ENCODE measurements around the gene HNRNPU.

Gene HNRNPU

DNA sequence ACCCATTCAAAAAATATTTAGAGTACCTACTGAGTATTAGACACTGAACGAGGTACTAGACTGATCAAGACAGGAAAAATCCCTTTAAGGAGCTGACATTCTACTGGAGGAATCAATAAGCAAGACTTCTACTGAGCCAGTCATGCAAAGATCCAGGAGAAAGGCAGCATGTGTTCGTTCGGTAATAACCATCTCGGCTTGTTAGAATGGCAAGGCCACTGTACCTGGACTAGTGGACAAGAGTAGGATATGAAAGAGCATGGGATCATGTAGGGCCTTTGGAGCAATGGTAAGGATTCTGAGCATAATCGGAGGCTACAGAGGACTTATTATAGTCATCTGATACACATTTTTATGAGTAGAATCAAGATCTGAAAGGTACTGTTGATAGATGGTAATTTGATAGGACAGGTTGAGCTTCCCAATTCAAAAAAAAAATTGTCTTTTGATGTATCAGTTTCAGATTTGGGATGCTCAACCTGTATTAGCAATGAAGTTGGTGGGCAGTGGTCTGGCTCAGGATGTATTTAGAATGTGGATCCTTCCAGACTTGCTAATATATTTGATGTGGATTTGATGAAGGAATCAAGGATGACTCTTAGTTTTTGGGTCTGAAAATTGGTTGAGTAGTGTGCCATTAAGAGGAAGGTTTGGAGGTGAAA, 26.6 kb downstream of the HNRNPU start:
- Histone ChIP-seq H3K27ac (replicated peaks) (peak overlapping the region; percentile 99), H3K4me3 (replicated peaks; ENCODE audit: insufficient read depth, low read length) (peak overlapping the region; percentile 60), H3K27me3 (ENCODE audit: insufficient read depth, poor library complexity, severe bottlenecking) (no peaks in the 10 kb centered on the region)
- TF ChIP-seq SPI1 (IDR thresholded peaks at IDR 0.05; ENCODE audit: borderline replicate concordance, low read depth): no peak
- peak; percentile 75 for TF ChIP-seq POLR2AphosphoS5 (IDR thresholded peaks at IDR 0.05; ENCODE audit: low read depth)
- DNase-seq (ENCODE audit: low read depth in 1 of 2, low spot score in 1 of 2): peak in 1 of 2 experiments; percentile 39

DNA sequence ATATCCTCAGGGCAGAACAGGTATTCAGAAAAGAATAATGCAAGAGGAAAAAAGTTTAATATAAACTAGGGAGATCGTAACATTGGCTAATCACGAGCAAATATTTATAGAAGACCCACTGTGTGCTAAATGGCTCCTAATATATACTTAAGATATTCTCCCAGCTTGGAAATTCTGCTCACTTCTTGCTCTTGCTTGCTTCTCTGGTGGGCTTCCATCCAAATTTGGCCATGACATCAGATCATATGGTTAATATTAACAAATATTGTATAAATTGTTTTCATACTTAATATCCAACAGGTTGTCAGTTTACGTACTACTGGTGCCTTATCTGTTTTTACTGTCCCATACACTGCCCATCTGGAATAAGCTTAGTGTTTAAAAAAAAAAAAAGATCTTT, 27.8 kb downstream of the HNRNPU start:
- DNase-seq (ENCODE audit: low read depth in 1 of 2, low spot score in 1 of 2): peak in 1 of 2 experiments; percentile 10
- Histone ChIP-seq H3K27ac (replicated peaks) (peak overlapping the region; percentile 99), H3K4me3 (replicated peaks; ENCODE audit: insufficient read depth, low read length) (peak overlapping the region; percentile 60), H3K27me3 (ENCODE audit: insufficient read depth, poor library complexity, severe bottlenecking) (no peaks in the 10 kb centered on the region)
- TF ChIP-seq, protein P1, sequence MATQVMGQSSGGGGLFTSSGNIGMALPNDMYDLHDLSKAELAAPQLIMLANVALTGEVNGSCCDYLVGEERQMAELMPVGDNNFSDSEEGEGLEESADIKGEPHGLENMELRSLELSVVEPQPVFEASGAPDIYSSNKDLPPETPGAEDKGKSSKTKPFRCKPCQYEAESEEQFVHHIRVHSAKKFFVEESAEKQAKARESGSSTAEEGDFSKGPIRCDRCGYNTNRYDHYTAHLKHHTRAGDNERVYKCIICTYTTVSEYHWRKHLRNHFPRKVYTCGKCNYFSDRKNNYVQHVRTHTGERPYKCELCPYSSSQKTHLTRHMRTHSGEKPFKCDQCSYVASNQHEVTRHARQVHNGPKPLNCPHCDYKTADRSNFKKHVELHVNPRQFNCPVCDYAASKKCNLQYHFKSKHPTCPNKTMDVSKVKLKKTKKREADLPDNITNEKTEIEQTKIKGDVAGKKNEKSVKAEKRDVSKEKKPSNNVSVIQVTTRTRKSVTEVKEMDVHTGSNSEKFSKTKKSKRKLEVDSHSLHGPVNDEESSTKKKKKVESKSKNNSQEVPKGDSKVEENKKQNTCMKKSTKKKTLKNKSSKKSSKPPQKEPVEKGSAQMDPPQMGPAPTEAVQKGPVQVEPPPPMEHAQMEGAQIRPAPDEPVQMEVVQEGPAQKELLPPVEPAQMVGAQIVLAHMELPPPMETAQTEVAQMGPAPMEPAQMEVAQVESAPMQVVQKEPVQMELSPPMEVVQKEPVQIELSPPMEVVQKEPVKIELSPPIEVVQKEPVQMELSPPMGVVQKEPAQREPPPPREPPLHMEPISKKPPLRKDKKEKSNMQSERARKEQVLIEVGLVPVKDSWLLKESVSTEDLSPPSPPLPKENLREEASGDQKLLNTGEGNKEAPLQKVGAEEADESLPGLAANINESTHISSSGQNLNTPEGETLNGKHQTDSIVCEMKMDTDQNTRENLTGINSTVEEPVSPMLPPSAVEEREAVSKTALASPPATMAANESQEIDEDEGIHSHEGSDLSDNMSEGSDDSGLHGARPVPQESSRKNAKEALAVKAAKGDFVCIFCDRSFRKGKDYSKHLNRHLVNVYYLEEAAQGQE (IDR thresholded peaks at IDR 0.05; ENCODE audit: insufficient replicate concordance, low read depth): no peak
- TF ChIP-seq, protein P2, sequence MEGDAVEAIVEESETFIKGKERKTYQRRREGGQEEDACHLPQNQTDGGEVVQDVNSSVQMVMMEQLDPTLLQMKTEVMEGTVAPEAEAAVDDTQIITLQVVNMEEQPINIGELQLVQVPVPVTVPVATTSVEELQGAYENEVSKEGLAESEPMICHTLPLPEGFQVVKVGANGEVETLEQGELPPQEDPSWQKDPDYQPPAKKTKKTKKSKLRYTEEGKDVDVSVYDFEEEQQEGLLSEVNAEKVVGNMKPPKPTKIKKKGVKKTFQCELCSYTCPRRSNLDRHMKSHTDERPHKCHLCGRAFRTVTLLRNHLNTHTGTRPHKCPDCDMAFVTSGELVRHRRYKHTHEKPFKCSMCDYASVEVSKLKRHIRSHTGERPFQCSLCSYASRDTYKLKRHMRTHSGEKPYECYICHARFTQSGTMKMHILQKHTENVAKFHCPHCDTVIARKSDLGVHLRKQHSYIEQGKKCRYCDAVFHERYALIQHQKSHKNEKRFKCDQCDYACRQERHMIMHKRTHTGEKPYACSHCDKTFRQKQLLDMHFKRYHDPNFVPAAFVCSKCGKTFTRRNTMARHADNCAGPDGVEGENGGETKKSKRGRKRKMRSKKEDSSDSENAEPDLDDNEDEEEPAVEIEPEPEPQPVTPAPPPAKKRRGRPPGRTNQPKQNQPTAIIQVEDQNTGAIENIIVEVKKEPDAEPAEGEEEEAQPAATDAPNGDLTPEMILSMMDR (IDR thresholded peaks at IDR 0.05; ENCODE audit: insufficient read depth, low read length): no peak
- TF ChIP-seq POLR2AphosphoS5 (IDR thresholded peaks at IDR 0.05; ENCODE audit: low read depth) (no peak), SPI1 (IDR thresholded peaks at IDR 0.05; ENCODE audit: borderline replicate concordance, low read depth) (no peak), GABPA (IDR thresholded peaks at IDR 0.05; ENCODE audit: low read depth) (no peak)

DNA sequence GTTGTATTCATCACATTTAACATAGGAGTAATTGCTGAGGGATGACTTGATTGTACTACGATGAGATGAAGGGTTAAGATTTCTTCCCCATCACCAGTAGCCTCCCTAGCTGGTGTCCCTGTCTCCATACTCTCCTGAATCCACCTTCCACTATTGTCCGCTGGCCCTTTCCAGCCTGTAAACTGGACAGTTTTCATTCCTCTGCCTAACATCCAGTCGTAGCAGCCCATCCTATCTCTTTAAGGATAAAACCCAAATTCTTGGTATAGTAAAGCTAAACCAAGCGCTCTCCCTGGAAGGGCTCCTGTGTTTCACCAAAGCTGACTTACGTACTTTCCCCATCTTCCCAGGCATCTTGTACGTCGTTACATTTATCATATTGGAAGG, 28.2 kb downstream of the HNRNPU start:
- Histone ChIP-seq H3K27ac (replicated peaks) (peak overlapping the region; percentile 99), H3K4me3 (replicated peaks; ENCODE audit: insufficient read depth, low read length) (peak overlapping the region; percentile 60), H3K27me3 (ENCODE audit: insufficient read depth, poor library complexity, severe bottlenecking) (no peaks in the 10 kb centered on the region)
- DNase-seq (ENCODE audit: low read depth in 1 of 2, low spot score in 1 of 2): peak; percentile 15 to 25
- TF ChIP-seq GABPA (IDR thresholded peaks at IDR 0.05; ENCODE audit: low read depth): no peak
- peak; percentile 45 for TF ChIP-seq POLR2AphosphoS5 (IDR thresholded peaks at IDR 0.05; ENCODE audit: low read depth)

DNA sequence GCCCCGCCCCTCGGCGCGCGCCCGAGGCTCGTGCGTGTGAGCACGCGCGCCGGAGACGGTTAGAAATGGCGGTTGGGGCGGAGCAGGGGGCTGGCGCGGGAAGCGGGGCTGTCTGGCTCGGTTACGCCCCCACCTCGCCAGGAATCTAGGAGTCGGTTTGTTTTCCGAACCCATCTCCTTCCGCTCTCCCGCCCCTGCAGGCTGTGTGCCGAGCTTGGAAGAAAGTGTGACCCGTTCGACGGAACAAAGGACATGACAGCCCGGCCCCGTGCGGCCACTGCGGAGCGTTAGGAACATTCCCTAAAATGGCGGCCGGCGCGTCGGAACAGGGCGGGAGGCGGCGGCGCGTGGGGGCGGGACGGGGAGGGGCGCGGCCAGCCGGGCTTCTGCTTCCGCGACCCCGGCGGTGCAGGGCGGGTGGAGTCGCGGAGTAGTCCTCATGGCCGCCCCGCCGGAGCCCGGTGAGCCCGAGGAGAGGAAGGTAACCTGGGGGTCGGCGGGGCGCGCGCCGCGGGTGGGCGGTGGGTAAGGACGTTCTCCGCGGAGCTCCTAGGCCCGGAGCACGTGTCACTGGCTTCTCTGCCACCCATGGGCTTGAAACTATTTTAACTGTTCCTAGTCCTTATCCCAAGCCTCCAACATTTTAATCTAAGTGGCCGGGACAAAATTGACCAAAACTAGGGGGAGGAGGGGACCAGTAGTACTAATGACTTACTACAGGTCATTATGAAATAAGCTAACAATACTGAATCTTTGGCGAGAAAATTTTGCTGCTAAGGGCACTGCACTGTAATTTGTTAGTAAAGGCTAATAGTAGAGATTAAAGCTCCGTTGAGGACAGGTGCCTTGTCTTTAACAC, 28.8 kb downstream of the HNRNPU start, which contains the start of gene COX20:
Gene COX20 (plus strand): TSS at position 383 of the 859 bp plus-strand sequence. CDS start 57 bp downstream, at position 440.
- DNase-seq (ENCODE audit: low read depth in 1 of 2, low spot score in 1 of 2): peak; percentile 86 to 87
- H3K27ac ChIP-seq (replicated peaks): peak within 1 kb of the TSS; percentile 99
- TF ChIP-seq GABPA (IDR thresholded peaks at IDR 0.05; ENCODE audit: low read depth) (no peak), SPI1 (IDR thresholded peaks at IDR 0.05; ENCODE audit: borderline replicate concordance, low read depth) (no peak), POLR2AphosphoS5 (IDR thresholded peaks at IDR 0.05; ENCODE audit: low read depth) (peak; percentile 76)
- TF ChIP-seq, protein P2 (IDR thresholded peaks at IDR 0.05; ENCODE audit: insufficient read depth, low read length): no peak
- TF ChIP-seq, protein P1 (IDR thresholded peaks at IDR 0.05; ENCODE audit: insufficient replicate concordance, low read depth): peak; percentile 40
- peak within 1 kb of the TSS; percentile 60 for H3K4me3 ChIP-seq (replicated peaks; ENCODE audit: insufficient read depth, low read length)
- H3K27me3 ChIP-seq (ENCODE audit: insufficient read depth, poor library complexity, severe bottlenecking): no peaks in the 10 kb centered on the region
